Activated B cell treated with CpG ODN at 0.5 μM for 24 hours (primary cell): Measurements from ENCODE around the gene NAA25. TPM values are rescaled to one million over a fixed set of nuclear protein-coding genes. Genes with fewer than 3 reads are reported as not detected.

Source experiments
- ATAC-seq: fragments of 200-7000 bp; cut with Tn5 transposase; one replicate; pipeline ENCODE4 v1.10.0; 2021; ENCODE audit warnings: low read depth, mild to moderate bottlenecking, moderate library complexity
- CTCF ChIA-PET: fragments of 350-600 bp; sonication (Branson Sonifier 250); formaldehyde crosslinking; loops from one replicate; lab custom pipeline; 2021; ENCODE audit warnings: antibody characterized with exemption; lab: Charles Lee
- POLR2A ChIA-PET: fragments of 350-600 bp; sonication (Branson Sonifier 250); formaldehyde crosslinking; loops from one replicate; lab custom pipeline; 2021; ENCODE audit warnings: antibody characterized with exemption; lab: Charles Lee
- DNase-seq: peaks from one replicate; pipeline ENCODE4 v3.0.0; 2022
- H3K27ac Mint-ChIP-seq: one replicate; pipeline ENCODE4 v1.8.0; 2020; ENCODE audit warnings: mixed read lengths
- H3K27me3 Mint-ChIP-seq: one replicate; pipeline ENCODE4 v1.8.0; 2021; ENCODE audit warnings: mixed read lengths
- H3K36me3 Mint-ChIP-seq: one replicate; pipeline ENCODE4 v1.8.0; 2021; ENCODE audit warnings: low read depth, mixed read lengths
- H3K4me1 Mint-ChIP-seq: one replicate; pipeline ENCODE4 v1.8.0; 2021; ENCODE audit warnings: mixed read lengths
- H3K4me3 Mint-ChIP-seq: one replicate; pipeline ENCODE4 v1.8.0; 2020; ENCODE audit warnings: mild to moderate bottlenecking, mixed read lengths
- H3K9me3 Mint-ChIP-seq: one replicate; pipeline ENCODE4 v1.8.0; 2020; ENCODE audit warnings: mixed read lengths
- CTCF ChIP-seq: fragments of 200-600 bp; IDR thresholded peaks from one replicate; pipeline ENCODE4 v1.8.0; 2022; ENCODE audit warnings: antibody characterized with exemption, mild to moderate bottlenecking
- intact Hi-C: fragments of 100-400 bp; cut with micrococcal nuclease; formaldehyde crosslinking; loops from one replicate; pipeline ENCODE4 v1.15.1; 2024
- total RNA-seq: library from RNA; stranded (reverse); gene quantifications from 2 replicates; pipeline ENCODE4 v1.2.3, GENCODE V29; 2022

NAA25 gene
- total RNA-seq, result 43.5 and 52.7 TPM in 2 replicates

- no peaks in the 10 kb centered on the region for H3K27me3 Mint-ChIP-seq
- no peak for TF ChIP-seq CTCF
- DNase-seq (peak; percentile 85), ATAC-seq (peak; percentile 68)
- peaks cover 41% of the 10 kb centered on the region for H3K4me1 Mint-ChIP-seq
- ChIA-PET CTCF (interaction anchor here (1.1 to 2.2 kb wide), 3 partner anchors 22 to 61 kb away, joined by 3 to 7 read pairs (median 5); no protein-coding TSS in a partner anchor), POLR2A (interaction anchor here (0.5 to 4.5 kb wide), 20 partner anchors 9 to 1818 kb away, joined by 3 to 143 read pairs (median 6); partner anchors contain the start of genes ERP29, MAPKAPK5, PTPN11 and TMEM116)
- H3K4me3 Mint-ChIP-seq, result peak within 1 kb of the TSS; percentile 96
- H3K36me3 Mint-ChIP-seq, result peaks cover 24% of the 10 kb centered on the region
- H3K27ac Mint-ChIP-seq, result peak within 1 kb of the TSS; percentile 98
- H3K9me3 Mint-ChIP-seq, result no peaks in the 10 kb centered on the region
- intact Hi-C loops, result loop anchor here (1.0 to 5.0 kb wide), 7 partner anchors 12 to 94 kb away; partner anchors contain the start of gene TRAFD1
Measured at GRCh38 chr12:112108202-112109079, at the start of gene NAA25. Gene NAA25 (minus strand): TSS chr12:112108783. CDS start chr12:112108773, 10 bp downstream.

GRCh38 chr12:112153893-112154219 lies 45.3 kb upstream of the NAA25 start:
- ChIA-PET POLR2A (no interaction called here), CTCF (no interaction called here)
- DNase-seq, result no peak
- Mint-ChIP-seq H3K27ac (no peak overlapping the region), H3K4me1 (peaks cover 26% of the 10 kb centered on the region), H3K4me3 (no peak overlapping the region), H3K9me3 (peaks cover 18% of the 10 kb centered on the region), H3K36me3 (peaks cover 94% of the 10 kb centered on the region), H3K27me3 (no peaks in the 10 kb centered on the region)
- intact Hi-C loops, result no loop called here
- no peak for TF ChIP-seq CTCF
- no peak for ATAC-seq

- peaks cover 94% of the 10 kb centered on the region for H3K36me3 Mint-ChIP-seq
Measured at GRCh38 chr12:112153181-112153892, 44.8 kb upstream of the NAA25 start.

GRCh38 chr12:112151766-112152541 lies 43.4 kb upstream of the NAA25 start:
- CTCF ChIA-PET, result no interaction called here
- intact Hi-C loops, result no loop called here
- H3K36me3 Mint-ChIP-seq, result peaks cover 90% of the 10 kb centered on the region

More at GRCh38 chr12:112153181-112153892, 44.8 kb upstream of the NAA25 start:
- no peak for TF ChIP-seq CTCF
- Mint-ChIP-seq H3K4me3 (no peak overlapping the region), H3K27ac (no peak overlapping the region), H3K4me1 (peaks cover 22% of the 10 kb centered on the region), H3K9me3 (peaks cover 17% of the 10 kb centered on the region), H3K27me3 (no peaks in the 10 kb centered on the region)
- ATAC-seq (no peak), DNase-seq (no peak)
- intact Hi-C loops, result no loop called here
- ChIA-PET CTCF (no interaction called here), POLR2A (no interaction called here)

More at GRCh38 chr12:112151766-112152541, 43.4 kb upstream of the NAA25 start:
- no peak for DNase-seq
- ATAC-seq, result no peak
- H3K4me3 Mint-ChIP-seq, result no peak overlapping the region
- peaks cover 8% of the 10 kb centered on the region for H3K9me3 Mint-ChIP-seq
- H3K4me1 Mint-ChIP-seq, result peaks cover 17% of the 10 kb centered on the region
- no peak for TF ChIP-seq CTCF
- POLR2A ChIA-PET, result interaction anchor here (0.6 kb wide), 1 partner anchor 137 kb away, joined by 4 read pairs; no protein-coding TSS in a partner anchor
- H3K27ac Mint-ChIP-seq, result peak overlapping the region; percentile 70
- H3K27me3 Mint-ChIP-seq, result no peaks in the 10 kb centered on the region
